ENCODE measurements around the gene SF3B4.
"Not testable (repeated sequence)": the region's sequence is repeated elsewhere in the genome, so short reads cannot be mapped to it uniquely, and the experiment has no call there.

Gene SF3B4, protein sequence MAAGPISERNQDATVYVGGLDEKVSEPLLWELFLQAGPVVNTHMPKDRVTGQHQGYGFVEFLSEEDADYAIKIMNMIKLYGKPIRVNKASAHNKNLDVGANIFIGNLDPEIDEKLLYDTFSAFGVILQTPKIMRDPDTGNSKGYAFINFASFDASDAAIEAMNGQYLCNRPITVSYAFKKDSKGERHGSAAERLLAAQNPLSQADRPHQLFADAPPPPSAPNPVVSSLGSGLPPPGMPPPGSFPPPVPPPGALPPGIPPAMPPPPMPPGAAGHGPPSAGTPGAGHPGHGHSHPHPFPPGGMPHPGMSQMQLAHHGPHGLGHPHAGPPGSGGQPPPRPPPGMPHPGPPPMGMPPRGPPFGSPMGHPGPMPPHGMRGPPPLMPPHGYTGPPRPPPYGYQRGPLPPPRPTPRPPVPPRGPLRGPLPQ
- total RNA-seq, result 9.2 to 41.6 (median 19.9) reads per million in 18 experiments

- DNase-seq, result peak; percentile 94 to 97
Measured at GRCh38 chr1:149927563-149928400, at the start of gene SF3B4. Gene SF3B4 (minus strand): TSS chr1:149927803. CDS start chr1:149927759, 44 bp downstream.

GRCh38 chr1:149977345-149977744, 49.7 kb upstream of the SF3B4 start:
- no peak for DNase-seq

DNA sequence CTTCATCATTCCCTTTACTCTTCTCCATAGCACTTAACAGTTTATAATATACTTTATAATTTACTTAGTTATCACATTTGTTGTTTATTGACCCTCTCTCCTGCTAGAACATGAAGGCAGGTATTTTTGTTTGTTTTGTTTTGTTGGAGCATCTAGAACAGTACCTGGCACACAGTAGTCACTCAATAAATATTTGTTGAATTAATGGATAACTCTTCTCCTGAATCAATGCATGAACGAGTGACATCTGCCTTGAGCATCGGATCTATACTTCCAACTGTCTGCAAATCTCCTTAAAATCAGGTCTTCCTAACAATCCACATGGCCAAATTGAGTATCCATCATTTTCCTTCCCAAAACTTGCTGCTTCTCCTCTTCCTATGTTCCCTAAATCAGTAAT, 44.9 kb upstream of the SF3B4 start:
- DNase-seq, result no peak

- peak; percentile 47 to 54 for DNase-seq
Measured at GRCh38 chr1:149967646-149968045, 40.0 kb upstream of the SF3B4 start.

- DNase-seq, result peak in 1 of 2 donors; percentile 38
Measured at GRCh38 chr1:149967041-149967440, 39.4 kb upstream of the SF3B4 start.

- no peak for DNase-seq
Measured at GRCh38 chr1:149966405-149966804, 38.8 kb upstream of the SF3B4 start.

- no peak for DNase-seq
Measured at GRCh38 chr1:149965440-149965839, 37.8 kb upstream of the SF3B4 start.

GRCh38 chr1:149963358-149963757, 35.8 kb upstream of the SF3B4 start:
- DNase-seq, result no peak

DNA sequence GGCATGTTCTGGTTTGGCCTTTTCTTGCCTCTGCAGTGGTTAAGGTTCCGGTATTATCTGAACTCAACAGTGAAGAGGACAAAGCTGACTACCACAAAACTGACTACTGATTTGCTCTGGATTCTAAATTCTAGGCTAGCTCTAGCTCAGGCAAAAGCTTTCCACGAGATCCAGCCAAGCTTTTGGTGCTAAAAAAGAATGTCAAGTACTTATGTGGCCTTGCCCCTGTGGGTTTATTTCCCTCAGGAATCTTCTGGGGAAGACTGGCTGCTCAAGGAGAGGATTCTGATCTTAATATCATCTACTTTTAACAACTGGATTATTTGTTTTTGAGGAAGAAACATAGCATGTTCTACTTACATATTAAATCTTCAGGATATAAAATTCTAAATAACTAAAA, 35.1 kb upstream of the SF3B4 start:
- no peak for DNase-seq

- peak; percentile 84 to 93 for DNase-seq
Measured at GRCh38 chr1:149962039-149962647, 34.5 kb upstream of the SF3B4 start.

GRCh38 chr1:149957548-149957947, 29.9 kb upstream of the SF3B4 start:
- DNase-seq, result not testable (repeated sequence)

- no peak for DNase-seq
Measured at GRCh38 chr1:149949911-149950310, 22.3 kb upstream of the SF3B4 start.

- DNase-seq, result no peak
Measured at GRCh38 chr1:149945206-149945605, 17.6 kb upstream of the SF3B4 start.

- DNase-seq, result no peak
Measured at GRCh38 chr1:149942885-149943284, 15.3 kb upstream of the SF3B4 start.

DNA sequence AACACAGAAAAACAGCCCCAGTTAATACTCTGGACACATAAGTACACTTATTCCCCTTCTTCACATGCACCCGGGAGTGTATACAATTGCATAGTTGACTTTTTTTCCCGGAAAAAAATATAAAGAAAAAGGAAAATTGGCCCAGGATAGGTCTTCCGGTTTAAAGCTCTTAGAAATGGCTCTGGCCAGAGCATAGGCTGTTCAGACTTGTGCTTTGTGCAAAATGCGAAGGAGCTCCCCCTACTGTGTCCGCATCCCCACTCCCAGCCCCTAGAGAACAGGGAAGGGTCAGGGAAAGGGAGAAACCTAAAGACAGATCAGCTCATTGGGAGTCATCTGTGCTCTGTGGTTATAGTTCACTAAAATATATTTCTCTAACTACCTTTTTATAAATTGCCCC, 14.6 kb upstream of the SF3B4 start:
- no peak for DNase-seq

- no peak for DNase-seq
Measured at GRCh38 chr1:149940427-149940826, 12.8 kb upstream of the SF3B4 start.

DNA sequence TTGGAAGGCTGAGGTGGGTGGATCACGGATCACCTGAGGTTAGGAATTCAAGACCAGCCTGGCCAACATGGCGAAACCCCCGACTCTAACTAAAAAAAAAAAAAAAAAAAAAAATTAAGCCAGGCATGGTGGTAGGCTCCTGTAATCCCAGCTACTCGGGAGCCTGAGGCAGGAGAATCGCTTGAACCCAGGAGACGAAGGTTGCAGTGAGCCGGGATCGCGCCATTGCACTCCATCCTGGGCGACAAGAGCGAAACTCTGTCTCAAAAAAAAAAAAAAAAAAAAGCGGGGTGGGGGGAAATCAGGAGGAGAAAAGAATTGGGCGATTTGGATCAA, 11.0 kb upstream of the SF3B4 start:
- not testable (repeated sequence) for DNase-seq

DNA sequence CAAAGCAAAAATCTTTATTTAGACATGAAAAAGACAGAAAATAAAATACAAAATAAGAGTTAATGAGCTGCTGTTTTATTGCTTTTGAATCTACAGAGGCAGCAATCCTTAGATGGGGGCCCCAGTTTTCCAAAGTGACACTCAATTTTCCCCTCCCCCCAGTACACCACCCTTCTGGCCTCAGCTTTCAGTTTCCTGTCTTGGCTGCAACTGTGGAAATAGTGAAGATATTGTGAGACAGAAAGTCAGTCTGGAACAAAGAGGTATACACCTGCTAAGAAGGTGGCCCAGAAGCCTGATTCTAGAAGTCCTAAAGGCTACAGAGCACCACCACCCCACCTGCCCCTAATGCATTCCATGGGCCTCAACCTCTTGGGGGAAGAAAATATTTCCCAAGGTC, 10.2 kb upstream of the SF3B4 start:
- no peak for DNase-seq

- DNase-seq, result peak; percentile 36 to 46
Measured at GRCh38 chr1:149936992-149937705, 9.5 kb upstream of the SF3B4 start.

GRCh38 chr1:149936170-149936991, 8.8 kb upstream of the SF3B4 start, which contains the start of gene MTMR11:
Gene MTMR11 (minus strand): TSS chr1:149936879. CDS start chr1:149936647, 232 bp downstream.
- DNase-seq, result no peak

DNA sequence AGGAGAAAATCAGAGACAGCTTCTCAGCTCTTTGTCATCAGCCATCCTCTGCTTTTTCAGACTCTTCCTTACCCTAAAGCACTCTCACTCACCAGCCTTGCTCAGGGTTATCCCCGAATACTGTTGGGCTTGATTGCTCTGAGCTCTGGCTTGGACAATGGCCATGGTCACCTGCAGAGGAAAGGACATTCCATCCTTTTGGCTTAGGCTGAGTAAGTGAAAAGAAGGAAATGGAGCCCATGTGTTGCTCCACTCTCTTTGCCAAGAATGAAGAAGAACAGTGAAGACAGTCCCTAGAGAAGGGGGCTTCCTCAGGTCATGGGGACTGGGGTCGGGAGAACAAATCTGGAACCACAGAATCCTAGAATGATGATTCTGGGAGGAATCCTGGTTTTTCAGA, 6.8 kb upstream of the SF3B4 start:
- no peak for DNase-seq

GRCh38 chr1:149933208-149933607, 5.6 kb upstream of the SF3B4 start:
- DNase-seq, result no peak

Data from inflammatory macrophage (primary cell).